GM23338 (cell line): ENCODE data around the gene R3HDM2. TPM values are rescaled to one million over a fixed set of nuclear protein-coding genes. Genes with fewer than 3 reads are reported as not detected.
A peak's percentile ranks its signal among the peaks of the same experiment; 100 is the strongest.

ENCODE experiments used
- ATAC-seq: fragments of 200-7000 bp; cut with Tn5 transposase; 3 replicates; pipeline ENCODE4 v1.9.1; 2020
- DNase-seq: peaks from one replicate; pipeline ENCODE4 v3.0.0-alpha.2; 2015; ENCODE audit warnings: low spot score
- H2AFZ ChIP-seq: fragments of 200-600 bp; sonication (generic); 2 replicates; pipeline ENCODE4 v1.8.0; 2016; ENCODE audit warnings: antibody characterized with exemption, mild to moderate bottlenecking, moderate library complexity
- H3F3A ChIP-seq: fragments of 200-600 bp; sonication (generic); replicated peaks from 2 replicates; pipeline ENCODE4 v1.8.0; 2017; ENCODE audit warnings: antibody characterized with exemption, mixed run types, low read depth
- H3K27ac ChIP-seq: fragments of 200-600 bp; sonication (generic); 2 replicates; pipeline ENCODE4 v1.6.1; 2016; ENCODE audit warnings: low read depth
- H3K27me3 ChIP-seq: fragments of 200-600 bp; sonication (generic); 2 replicates; pipeline ENCODE4 v1.8.0; 2016; ENCODE audit warnings: mild to moderate bottlenecking, mixed run types, moderate library complexity; ENCODE audit not compliant: insufficient read depth
- H3K36me3 ChIP-seq: fragments of 200-600 bp; sonication (generic); 2 replicates; pipeline ENCODE4 v1.8.0; 2016; ENCODE audit warnings: mild to moderate bottlenecking; ENCODE audit not compliant: insufficient read depth
- H3K4me1 ChIP-seq: fragments of 200-600 bp; sonication (generic); 2 replicates; pipeline ENCODE4 v1.8.0; 2016; ENCODE audit warnings: mild to moderate bottlenecking, moderate library complexity; ENCODE audit not compliant: insufficient read depth
- H3K4me2 ChIP-seq: fragments of 200-600 bp; sonication (generic); 2 replicates; pipeline ENCODE4 v1.7.1; 2017; ENCODE audit warnings: mixed run types
- H3K4me3 ChIP-seq: fragments of 200-600 bp; sonication (generic); 2 replicates; pipeline ENCODE4 v1.6.1; 2016; ENCODE audit warnings: mixed run types
- H3K79me2 ChIP-seq: fragments of 200-600 bp; sonication (generic); replicated peaks from 2 replicates; pipeline ENCODE4 v1.8.0; 2017; ENCODE audit warnings: mild to moderate bottlenecking; ENCODE audit not compliant: insufficient read depth
- H3K9me2 ChIP-seq: fragments of 200-600 bp; sonication (generic); 2 replicates; pipeline ENCODE4 v1.8.0; 2017; ENCODE audit not compliant: insufficient read depth
- H4K20me1 ChIP-seq: fragments of 200-600 bp; sonication (generic); replicated peaks from 2 replicates; pipeline ENCODE4 v1.8.0; 2017; ENCODE audit warnings: mild to moderate bottlenecking; ENCODE audit not compliant: insufficient read depth
- H3K27ac Mint-ChIP-seq: 2 replicates; pipeline ENCODE4 v1.8.0; 2020; ENCODE audit warnings: inconsistent platforms, mild to moderate bottlenecking, moderate library complexity, mixed read lengths
- H3K27me3 Mint-ChIP-seq: 3 replicates; pipeline ENCODE4 v1.8.0; 2022; ENCODE audit warnings: low read depth, mild to moderate bottlenecking, moderate library complexity, mixed read lengths, inconsistent platforms; ENCODE audit not compliant: insufficient read depth, poor library complexity
- H3K36me3 Mint-ChIP-seq: 3 replicates; pipeline ENCODE4 v1.8.0; 2021; ENCODE audit warnings: low read depth, mild to moderate bottlenecking, inconsistent platforms, moderate library complexity, mixed read lengths
- H3K4me1 Mint-ChIP-seq: 3 replicates; pipeline ENCODE4 v1.8.0; 2020; ENCODE audit warnings: mild to moderate bottlenecking, inconsistent platforms, mixed read lengths
- H3K4me3 Mint-ChIP-seq: 3 replicates; pipeline ENCODE4 v1.8.0; 2021; ENCODE audit warnings: moderate library complexity, mild to moderate bottlenecking, inconsistent platforms, mixed read lengths
- H3K9me3 Mint-ChIP-seq: 3 replicates; pipeline ENCODE4 v1.8.0; 2020; ENCODE audit warnings: moderate library complexity, mild to moderate bottlenecking, inconsistent platforms, mixed read lengths
- CREB1 ChIP-seq: fragments of 250-450 bp; sonication (Bioruptor Pico); IDR thresholded peaks from 2 replicates; pipeline ENCODE4 v1.5.0; 2020; ENCODE audit warnings: low read depth, mild to moderate bottlenecking, moderate library complexity
- EZH2 ChIP-seq: fragments of 200-600 bp; sonication (generic); IDR thresholded peaks from one replicate; pipeline ENCODE4 v1.8.0; 2017; ENCODE audit warnings: antibody characterized with exemption, mild to moderate bottlenecking, low read depth; ENCODE audit not compliant: unreplicated experiment
- EZH2phosphoT487 ChIP-seq: fragments of 200-600 bp; sonication (generic); IDR thresholded peaks from one replicate; pipeline ENCODE4 v1.8.1; 2018; ENCODE audit warnings: antibody characterized with exemption; ENCODE audit not compliant: unreplicated experiment
- JUNB ChIP-seq: IDR thresholded peaks from one replicate; pipeline ENCODE4 v1.6.1; 2016; ENCODE audit warnings: antibody characterized with exemption; ENCODE audit not compliant: unreplicated experiment
- NANOG ChIP-seq: IDR thresholded peaks from 2 replicates; pipeline ENCODE4 v1.6.1; 2016; ENCODE audit warnings: antibody characterized with exemption, borderline replicate concordance
- POLR2AphosphoS5 ChIP-seq: IDR thresholded peaks from 2 replicates; pipeline ENCODE4 v1.6.1; 2016; ENCODE audit warnings: antibody characterized with exemption, low read depth
- STAT1 ChIP-seq: IDR thresholded peaks from one replicate; pipeline ENCODE4 v1.6.1; 2016; ENCODE audit warnings: antibody characterized with exemption; ENCODE audit not compliant: unreplicated experiment
- ZNF114 ChIP-seq: fragments of 250-450 bp; sonication (Bioruptor Pico); IDR thresholded peaks from 2 replicates; pipeline ENCODE4 v1.5.0; 2020; ENCODE audit warnings: mild to moderate bottlenecking, moderate library complexity
- ZNF331 ChIP-seq: fragments of 250-450 bp; sonication (Bioruptor Pico); IDR thresholded peaks from 2 replicates; pipeline ENCODE4 v1.5.0; 2020; ENCODE audit warnings: low read depth, mild to moderate bottlenecking, moderate library complexity
- polyA plus RNA-seq: library from polyadenylated mRNA; unstranded; fragments of >200 nt; fragmentation: Nextera tagmentation; extraction: Ambion mirVana; gene quantifications from 2 replicates; pipeline ENCODE4 v1.2.1, GENCODE V29; 2016
- total RNA-seq: library from RNA; depleted of rRNA; stranded (reverse); fragments of >200 nt; shearing (Covaris generic); gene quantifications from 2 replicates; pipeline ENCODE4 v1.2.3, GENCODE V29; 2014
- TF ChIP-seq, protein P1 (sequence below): IDR thresholded peaks from one replicate; pipeline ENCODE4 v1.6.1; 2018; ENCODE audit warnings: antibody characterized with exemption; ENCODE audit not compliant: unreplicated experiment
- TF ChIP-seq, protein P2 (sequence below): IDR thresholded peaks from 2 replicates; pipeline ENCODE4 v1.6.1; 2016; ENCODE audit warnings: antibody characterized with exemption
- TF ChIP-seq, protein P3 (sequence below): fragments of 250-450 bp; sonication (Bioruptor Pico); IDR thresholded peaks from 2 replicates; pipeline ENCODE4 v1.5.0; 2020; ENCODE audit warnings: mild to moderate bottlenecking, moderate library complexity
- TF ChIP-seq, protein P4 (sequence below), 2 experiments: fragments of 200-600 bp in 1 of 2; sonication (generic) in 1 of 2; conservative IDR thresholded peaks; 2 replicates each; pipeline versions ENCODE4 v1.5.1 to v1.6.1; 2016 to 2017; ENCODE audit warnings: antibody characterized with exemption in 2 of 2, low read depth in 2 of 2, mild to moderate bottlenecking in 2 of 2, moderate library complexity in 1 of 2

Gene R3HDM2
- total and polyA plus RNA-seq, 2 experiments from 2014 or later = 9.6 to 19.6 TPM

DNA sequence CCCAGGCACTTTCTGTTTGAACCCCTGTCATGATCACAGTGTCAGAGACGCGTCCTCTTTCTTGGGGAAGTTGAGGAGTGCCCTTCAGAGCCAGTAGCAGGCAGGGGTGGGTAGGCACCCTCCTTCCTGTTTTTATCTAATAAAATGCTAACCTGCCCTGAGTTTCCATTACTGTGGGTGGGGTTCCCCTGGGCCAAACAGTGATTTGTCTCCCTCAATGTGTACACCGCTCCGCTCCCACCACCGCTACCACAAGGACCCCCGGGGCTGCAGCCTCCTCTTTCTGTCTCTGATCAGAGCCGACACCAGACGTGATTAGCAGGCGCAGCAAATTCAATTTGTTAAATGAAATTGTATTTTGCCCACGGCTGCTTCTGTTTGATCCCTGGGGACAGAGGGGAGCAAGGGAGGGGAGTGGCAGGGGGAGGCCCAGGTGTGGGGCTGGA is 196.2 kb downstream of the R3HDM2 start:
- H3K4me3 ChIP-seq = no peak overlapping the region
- H3K27me3 Mint-ChIP-seq = peaks cover 74% of the 10 kb centered on the region
- peaks cover 51% of the 10 kb centered on the region for H3F3A ChIP-seq
- H3K9me3 Mint-ChIP-seq = no peaks in the 10 kb centered on the region; the same call in 2 of the 3 replicates
- peak overlapping the region; percentile 99; the same call in 1 of the 2 replicates for H3K4me2 ChIP-seq
- H2AFZ ChIP-seq = no peak overlapping the region
- H3K36me3 Mint-ChIP-seq = peaks cover 57% of the 10 kb centered on the region
- peaks cover 46% of the 10 kb centered on the region for H3K4me1 ChIP-seq
- H3K4me1 Mint-ChIP-seq = peaks cover 70% of the 10 kb centered on the region
- peaks cover 25% of the 10 kb centered on the region for H3K79me2 ChIP-seq
- no peak for ATAC-seq
- H3K27me3 ChIP-seq = peaks cover 60% of the 10 kb centered on the region
- H4K20me1 ChIP-seq = peaks cover 34% of the 10 kb centered on the region
- H3K27ac ChIP-seq = no peak overlapping the region
- H3K4me3 Mint-ChIP-seq = peak overlapping the region; percentile 50; the same call in 1 of the 3 replicates
- H3K9me2 ChIP-seq = no peaks in the 10 kb centered on the region
- TF ChIP-seq JUNB (no peak), EZH2 (no peak), STAT1 (no peak), NANOG (no peak), POLR2AphosphoS5 (no peak), ZNF114 (CRISPR knock-in tag) (no peak), EZH2phosphoT487 (no peak), CREB1 (CRISPR knock-in tag) (no peak), ZNF331 (no peak)
- TF ChIP-seq, protein P1, sequence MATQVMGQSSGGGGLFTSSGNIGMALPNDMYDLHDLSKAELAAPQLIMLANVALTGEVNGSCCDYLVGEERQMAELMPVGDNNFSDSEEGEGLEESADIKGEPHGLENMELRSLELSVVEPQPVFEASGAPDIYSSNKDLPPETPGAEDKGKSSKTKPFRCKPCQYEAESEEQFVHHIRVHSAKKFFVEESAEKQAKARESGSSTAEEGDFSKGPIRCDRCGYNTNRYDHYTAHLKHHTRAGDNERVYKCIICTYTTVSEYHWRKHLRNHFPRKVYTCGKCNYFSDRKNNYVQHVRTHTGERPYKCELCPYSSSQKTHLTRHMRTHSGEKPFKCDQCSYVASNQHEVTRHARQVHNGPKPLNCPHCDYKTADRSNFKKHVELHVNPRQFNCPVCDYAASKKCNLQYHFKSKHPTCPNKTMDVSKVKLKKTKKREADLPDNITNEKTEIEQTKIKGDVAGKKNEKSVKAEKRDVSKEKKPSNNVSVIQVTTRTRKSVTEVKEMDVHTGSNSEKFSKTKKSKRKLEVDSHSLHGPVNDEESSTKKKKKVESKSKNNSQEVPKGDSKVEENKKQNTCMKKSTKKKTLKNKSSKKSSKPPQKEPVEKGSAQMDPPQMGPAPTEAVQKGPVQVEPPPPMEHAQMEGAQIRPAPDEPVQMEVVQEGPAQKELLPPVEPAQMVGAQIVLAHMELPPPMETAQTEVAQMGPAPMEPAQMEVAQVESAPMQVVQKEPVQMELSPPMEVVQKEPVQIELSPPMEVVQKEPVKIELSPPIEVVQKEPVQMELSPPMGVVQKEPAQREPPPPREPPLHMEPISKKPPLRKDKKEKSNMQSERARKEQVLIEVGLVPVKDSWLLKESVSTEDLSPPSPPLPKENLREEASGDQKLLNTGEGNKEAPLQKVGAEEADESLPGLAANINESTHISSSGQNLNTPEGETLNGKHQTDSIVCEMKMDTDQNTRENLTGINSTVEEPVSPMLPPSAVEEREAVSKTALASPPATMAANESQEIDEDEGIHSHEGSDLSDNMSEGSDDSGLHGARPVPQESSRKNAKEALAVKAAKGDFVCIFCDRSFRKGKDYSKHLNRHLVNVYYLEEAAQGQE = no peak
- TF ChIP-seq, protein P2, sequence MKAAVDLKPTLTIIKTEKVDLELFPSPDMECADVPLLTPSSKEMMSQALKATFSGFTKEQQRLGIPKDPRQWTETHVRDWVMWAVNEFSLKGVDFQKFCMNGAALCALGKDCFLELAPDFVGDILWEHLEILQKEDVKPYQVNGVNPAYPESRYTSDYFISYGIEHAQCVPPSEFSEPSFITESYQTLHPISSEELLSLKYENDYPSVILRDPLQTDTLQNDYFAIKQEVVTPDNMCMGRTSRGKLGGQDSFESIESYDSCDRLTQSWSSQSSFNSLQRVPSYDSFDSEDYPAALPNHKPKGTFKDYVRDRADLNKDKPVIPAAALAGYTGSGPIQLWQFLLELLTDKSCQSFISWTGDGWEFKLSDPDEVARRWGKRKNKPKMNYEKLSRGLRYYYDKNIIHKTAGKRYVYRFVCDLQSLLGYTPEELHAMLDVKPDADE = no peak
- TF ChIP-seq, protein P3, sequence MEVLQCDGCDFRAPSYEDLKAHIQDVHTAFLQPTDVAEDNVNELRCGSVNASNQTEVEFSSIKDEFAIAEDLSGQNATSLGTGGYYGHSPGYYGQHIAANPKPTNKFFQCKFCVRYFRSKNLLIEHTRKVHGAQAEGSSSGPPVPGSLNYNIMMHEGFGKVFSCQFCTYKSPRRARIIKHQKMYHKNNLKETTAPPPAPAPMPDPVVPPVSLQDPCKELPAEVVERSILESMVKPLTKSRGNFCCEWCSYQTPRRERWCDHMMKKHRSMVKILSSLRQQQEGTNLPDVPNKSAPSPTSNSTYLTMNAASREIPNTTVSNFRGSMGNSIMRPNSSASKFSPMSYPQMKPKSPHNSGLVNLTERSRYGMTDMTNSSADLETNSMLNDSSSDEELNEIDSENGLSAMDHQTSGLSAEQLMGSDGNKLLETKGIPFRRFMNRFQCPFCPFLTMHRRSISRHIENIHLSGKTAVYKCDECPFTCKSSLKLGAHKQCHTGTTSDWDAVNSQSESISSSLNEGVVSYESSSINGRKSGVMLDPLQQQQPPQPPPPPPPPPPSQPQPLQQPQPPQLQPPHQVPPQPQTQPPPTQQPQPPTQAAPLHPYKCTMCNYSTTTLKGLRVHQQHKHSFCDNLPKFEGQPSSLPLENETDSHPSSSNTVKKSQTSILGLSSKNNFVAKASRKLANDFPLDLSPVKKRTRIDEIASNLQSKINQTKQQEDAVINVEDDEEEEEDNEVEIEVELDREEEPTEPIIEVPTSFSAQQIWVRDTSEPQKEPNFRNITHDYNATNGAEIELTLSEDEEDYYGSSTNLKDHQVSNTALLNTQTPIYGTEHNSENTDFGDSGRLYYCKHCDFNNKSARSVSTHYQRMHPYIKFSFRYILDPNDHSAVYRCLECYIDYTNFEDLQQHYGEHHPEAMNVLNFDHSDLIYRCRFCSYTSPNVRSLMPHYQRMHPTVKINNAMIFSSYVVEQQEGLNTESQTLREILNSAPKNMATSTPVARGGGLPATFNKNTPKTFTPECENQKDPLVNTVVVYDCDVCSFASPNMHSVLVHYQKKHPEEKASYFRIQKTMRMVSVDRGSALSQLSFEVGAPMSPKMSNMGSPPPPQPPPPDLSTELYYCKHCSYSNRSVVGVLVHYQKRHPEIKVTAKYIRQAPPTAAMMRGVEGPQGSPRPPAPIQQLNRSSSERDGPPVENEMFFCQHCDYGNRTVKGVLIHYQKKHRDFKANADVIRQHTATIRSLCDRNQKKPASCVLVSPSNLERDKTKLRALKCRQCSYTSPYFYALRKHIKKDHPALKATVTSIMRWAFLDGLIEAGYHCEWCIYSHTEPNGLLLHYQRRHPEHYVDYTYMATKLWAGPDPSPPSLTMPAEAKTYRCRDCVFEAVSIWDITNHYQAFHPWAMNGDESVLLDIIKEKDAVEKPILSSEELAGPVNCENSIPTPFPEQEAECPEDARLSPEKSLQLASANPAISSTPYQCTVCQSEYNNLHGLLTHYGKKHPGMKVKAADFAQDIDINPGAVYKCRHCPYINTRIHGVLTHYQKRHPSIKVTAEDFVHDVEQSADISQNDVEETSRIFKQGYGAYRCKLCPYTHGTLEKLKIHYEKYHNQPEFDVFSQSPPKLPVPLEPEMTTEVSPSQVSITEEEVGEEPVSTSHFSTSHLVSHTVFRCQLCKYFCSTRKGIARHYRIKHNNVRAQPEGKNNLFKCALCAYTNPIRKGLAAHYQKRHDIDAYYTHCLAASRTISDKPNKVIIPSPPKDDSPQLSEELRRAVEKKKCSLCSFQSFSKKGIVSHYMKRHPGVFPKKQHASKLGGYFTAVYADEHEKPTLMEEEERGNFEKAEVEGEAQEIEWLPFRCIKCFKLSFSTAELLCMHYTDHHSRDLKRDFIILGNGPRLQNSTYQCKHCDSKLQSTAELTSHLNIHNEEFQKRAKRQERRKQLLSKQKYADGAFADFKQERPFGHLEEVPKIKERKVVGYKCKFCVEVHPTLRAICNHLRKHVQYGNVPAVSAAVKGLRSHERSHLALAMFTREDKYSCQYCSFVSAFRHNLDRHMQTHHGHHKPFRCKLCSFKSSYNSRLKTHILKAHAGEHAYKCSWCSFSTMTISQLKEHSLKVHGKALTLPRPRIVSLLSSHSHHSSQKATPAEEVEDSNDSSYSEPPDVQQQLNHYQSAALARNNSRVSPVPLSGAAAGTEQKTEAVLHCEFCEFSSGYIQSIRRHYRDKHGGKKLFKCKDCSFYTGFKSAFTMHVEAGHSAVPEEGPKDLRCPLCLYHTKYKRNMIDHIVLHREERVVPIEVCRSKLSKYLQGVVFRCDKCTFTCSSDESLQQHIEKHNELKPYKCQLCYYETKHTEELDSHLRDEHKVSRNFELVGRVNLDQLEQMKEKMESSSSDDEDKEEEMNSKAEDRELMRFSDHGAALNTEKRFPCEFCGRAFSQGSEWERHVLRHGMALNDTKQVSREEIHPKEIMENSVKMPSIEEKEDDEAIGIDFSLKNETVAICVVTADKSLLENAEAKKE (CRISPR knock-in tag) = no peak
- TF ChIP-seq, protein P4, sequence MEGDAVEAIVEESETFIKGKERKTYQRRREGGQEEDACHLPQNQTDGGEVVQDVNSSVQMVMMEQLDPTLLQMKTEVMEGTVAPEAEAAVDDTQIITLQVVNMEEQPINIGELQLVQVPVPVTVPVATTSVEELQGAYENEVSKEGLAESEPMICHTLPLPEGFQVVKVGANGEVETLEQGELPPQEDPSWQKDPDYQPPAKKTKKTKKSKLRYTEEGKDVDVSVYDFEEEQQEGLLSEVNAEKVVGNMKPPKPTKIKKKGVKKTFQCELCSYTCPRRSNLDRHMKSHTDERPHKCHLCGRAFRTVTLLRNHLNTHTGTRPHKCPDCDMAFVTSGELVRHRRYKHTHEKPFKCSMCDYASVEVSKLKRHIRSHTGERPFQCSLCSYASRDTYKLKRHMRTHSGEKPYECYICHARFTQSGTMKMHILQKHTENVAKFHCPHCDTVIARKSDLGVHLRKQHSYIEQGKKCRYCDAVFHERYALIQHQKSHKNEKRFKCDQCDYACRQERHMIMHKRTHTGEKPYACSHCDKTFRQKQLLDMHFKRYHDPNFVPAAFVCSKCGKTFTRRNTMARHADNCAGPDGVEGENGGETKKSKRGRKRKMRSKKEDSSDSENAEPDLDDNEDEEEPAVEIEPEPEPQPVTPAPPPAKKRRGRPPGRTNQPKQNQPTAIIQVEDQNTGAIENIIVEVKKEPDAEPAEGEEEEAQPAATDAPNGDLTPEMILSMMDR (conservative IDR thresholded peaks at IDR 0.05; ENCODE audit: low read depth in 2 of 2) = no peak
- peaks cover 26% of the 10 kb centered on the region for H3K36me3 ChIP-seq
- H3K27ac Mint-ChIP-seq = no peak overlapping the region
- DNase-seq = no peak
